ENCODE measurements around the gene PC. TPM values are rescaled to one million over a fixed set of nuclear protein-coding genes. Genes with fewer than 3 reads are reported as not detected.
A peak's percentile ranks its signal among the peaks of the same experiment; 100 is the strongest.

The PC gene
- total and polyA plus RNA-seq, 10 donors: 3.4 to 8.8 (median 5.3) TPM

- H3K27me3 ChIP-seq (replicated peaks in 1 of 7): no peaks in the 10 kb centered on the region
- H3K9me3 ChIP-seq: no peaks in the 10 kb centered on the region
- H3K4me1 ChIP-seq: peaks cover 3 to 27% (median 13%) of the 10 kb centered on the region in 6 donors
- intact Hi-C loops (cut with DNase I; ENCODE audit: low total_unique reads): no loop called here
- DNase-seq: peak; percentile 68
- WGBS, 5 donors: 88 to 92% (median 90%) methylated on average over 19 to 23 of the region's 23 CpGs
- H3K36me3 ChIP-seq: peaks cover 0 to 38% (median 22%) of the 10 kb centered on the region in 6 donors
- TF ChIP-seq POLR2AphosphoS5 (IDR thresholded peaks at IDR 0.05) (peak in 1 of 3 donors; percentile 9), POLR2A (IDR thresholded peaks at IDR 0.05) (no peak), CTCF (IDR thresholded peaks at IDR 0.05 in 8 of 11, conservative IDR thresholded peaks at IDR 0.05 in 3 of 11) (no peak)
- no peak overlapping the region for H3K27ac ChIP-seq
- H3K4me3 ChIP-seq: no peak overlapping the region
These were observed 107.5 kb downstream of the PC start for GRCh38 chr11:66850588-66851238.

- WGBS, 5 donors: 90 to 97% (median 93%) methylated on average over 8 to 10 of the region's 10 CpGs
- Histone ChIP-seq H3K27me3 (replicated peaks in 1 of 7) (no peaks in the 10 kb centered on the region), H3K27ac (no peak overlapping the region), H3K9me3 (no peaks in the 10 kb centered on the region), H3K4me1 (peaks cover 0 to 24% (median 8%) of the 10 kb centered on the region in 6 donors), H3K36me3 (peaks cover 0 to 43% (median 27%) of the 10 kb centered on the region in 6 donors), H3K4me3 (no peak overlapping the region)
- peak; percentile 64 for DNase-seq
- intact Hi-C loops (cut with DNase I; ENCODE audit: low total_unique reads): no loop called here
- no peak for TF ChIP-seq POLR2A (IDR thresholded peaks at IDR 0.05)
- TF ChIP-seq CTCF (IDR thresholded peaks at IDR 0.05 in 8 of 11, conservative IDR thresholded peaks at IDR 0.05 in 3 of 11): no peak
- no peak for TF ChIP-seq POLR2AphosphoS5 (IDR thresholded peaks at IDR 0.05)
These were observed 108.0 kb downstream of the PC start for GRCh38 chr11:66850235-66850587.

- Histone ChIP-seq H3K9me3 (no peaks in the 10 kb centered on the region), H3K36me3 (peaks cover 0 to 49% (median 28%) of the 10 kb centered on the region in 6 donors), H3K4me3 (no peak overlapping the region), H3K4me1 (peaks cover 0 to 26% (median 12%) of the 10 kb centered on the region in 6 donors), H3K27me3 (replicated peaks in 1 of 7) (no peaks in the 10 kb centered on the region), H3K27ac (no peak overlapping the region)
- intact Hi-C loops (cut with DNase I; ENCODE audit: low total_unique reads): no loop called here
- 87 to 95% (median 93%) methylated on average over 16 to 22 of the region's 22 CpGs for WGBS, 5 donors
- TF ChIP-seq POLR2A (IDR thresholded peaks at IDR 0.05): no peak
- no peak for TF ChIP-seq CTCF (IDR thresholded peaks at IDR 0.05 in 8 of 11, conservative IDR thresholded peaks at IDR 0.05 in 3 of 11)
- no peak for TF ChIP-seq POLR2AphosphoS5 (IDR thresholded peaks at IDR 0.05)
- DNase-seq: peak; percentile 58
These were observed 108.5 kb downstream of the PC start for GRCh38 chr11:66849501-66850234.
